Fibroblast of villous mesenchyme (primary cell): ENCODE results near the gene PITPNM3. TPM values are rescaled to one million over a fixed set of nuclear protein-coding genes. Genes with fewer than 3 reads are reported as not detected.

ENCODE experiments used
- DNase-seq: peaks from one replicate; pipeline ENCODE4 v3.0.0-alpha.2; 2010; ENCODE audit warnings: low read depth
- H3K4me3 ChIP-seq: 2 replicates; pipeline ENCODE4 v1.5.1; 2011; ENCODE audit warnings: low read depth, mild to moderate bottlenecking, low read length
- total RNA-seq: library from RNA; depleted of rRNA; stranded (reverse); fragments of >200 nt; gene quantifications from 2 replicates; pipeline ENCODE4 v1.2.3, GENCODE V29; 2012
- TF ChIP-seq, protein P1 (sequence below): IDR thresholded peaks from 2 replicates; pipeline ENCODE4 v1.5.1; 2012; ENCODE audit warnings: low read depth, mild to moderate bottlenecking, low read length; ENCODE audit not compliant: insufficient read depth

PITPNM3 gene
- total RNA-seq, 1 donor = under 0.01 TPM

DNA sequence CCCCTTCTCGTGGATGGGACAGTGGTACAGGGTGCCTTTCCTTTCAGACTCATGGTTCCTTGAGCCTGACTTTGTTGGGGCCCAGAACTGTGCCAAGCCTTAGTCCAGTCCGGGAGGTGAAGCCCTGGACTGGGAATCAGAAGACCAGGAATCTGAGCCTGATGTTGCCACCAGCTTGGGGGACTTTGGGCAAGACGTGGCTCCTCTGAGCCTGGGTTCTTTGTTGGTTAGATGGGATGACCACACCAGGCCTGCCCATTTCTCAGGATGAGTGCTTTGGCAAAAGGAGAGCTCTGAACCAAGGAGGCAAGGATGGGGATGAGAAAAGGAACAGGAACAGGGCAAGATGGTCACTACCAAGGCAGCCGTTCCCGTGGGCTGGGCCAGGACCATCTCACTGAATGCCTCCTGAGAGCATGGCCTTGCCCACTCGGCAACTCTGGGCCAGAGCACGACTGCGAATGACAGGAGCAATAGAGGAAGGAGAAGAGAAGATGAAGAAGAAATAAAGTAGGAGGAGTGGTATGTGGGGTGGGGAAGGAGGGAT is 32.5 kb downstream of the PITPNM3 start:
- TF ChIP-seq, protein P1, sequence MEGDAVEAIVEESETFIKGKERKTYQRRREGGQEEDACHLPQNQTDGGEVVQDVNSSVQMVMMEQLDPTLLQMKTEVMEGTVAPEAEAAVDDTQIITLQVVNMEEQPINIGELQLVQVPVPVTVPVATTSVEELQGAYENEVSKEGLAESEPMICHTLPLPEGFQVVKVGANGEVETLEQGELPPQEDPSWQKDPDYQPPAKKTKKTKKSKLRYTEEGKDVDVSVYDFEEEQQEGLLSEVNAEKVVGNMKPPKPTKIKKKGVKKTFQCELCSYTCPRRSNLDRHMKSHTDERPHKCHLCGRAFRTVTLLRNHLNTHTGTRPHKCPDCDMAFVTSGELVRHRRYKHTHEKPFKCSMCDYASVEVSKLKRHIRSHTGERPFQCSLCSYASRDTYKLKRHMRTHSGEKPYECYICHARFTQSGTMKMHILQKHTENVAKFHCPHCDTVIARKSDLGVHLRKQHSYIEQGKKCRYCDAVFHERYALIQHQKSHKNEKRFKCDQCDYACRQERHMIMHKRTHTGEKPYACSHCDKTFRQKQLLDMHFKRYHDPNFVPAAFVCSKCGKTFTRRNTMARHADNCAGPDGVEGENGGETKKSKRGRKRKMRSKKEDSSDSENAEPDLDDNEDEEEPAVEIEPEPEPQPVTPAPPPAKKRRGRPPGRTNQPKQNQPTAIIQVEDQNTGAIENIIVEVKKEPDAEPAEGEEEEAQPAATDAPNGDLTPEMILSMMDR = no peak
- DNase-seq = no peak
- no peak overlapping the region for H3K4me3 ChIP-seq

DNA sequence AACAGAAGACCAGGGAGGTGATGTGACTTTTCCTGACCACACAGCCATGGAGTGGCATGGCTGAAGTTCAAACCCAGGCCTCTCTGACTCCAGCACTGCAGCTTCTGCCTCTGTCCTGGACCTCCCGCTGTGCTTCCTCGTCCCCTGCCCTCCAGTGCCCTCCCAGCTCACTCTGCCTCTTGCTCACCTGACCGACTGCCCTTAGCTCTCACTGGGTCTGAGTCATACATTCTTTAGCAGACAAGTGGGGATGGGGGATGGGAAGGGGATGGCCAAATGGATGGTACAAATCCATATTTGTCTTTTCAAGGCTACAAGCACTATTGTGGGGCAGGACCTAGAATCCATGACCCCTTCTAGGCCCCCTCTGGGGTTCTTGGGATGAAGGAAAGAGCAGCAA is 33.0 kb downstream of the PITPNM3 start:
- DNase-seq = no peak
- H3K4me3 ChIP-seq = no peak overlapping the region
- TF ChIP-seq, protein P1 = no peak

DNA sequence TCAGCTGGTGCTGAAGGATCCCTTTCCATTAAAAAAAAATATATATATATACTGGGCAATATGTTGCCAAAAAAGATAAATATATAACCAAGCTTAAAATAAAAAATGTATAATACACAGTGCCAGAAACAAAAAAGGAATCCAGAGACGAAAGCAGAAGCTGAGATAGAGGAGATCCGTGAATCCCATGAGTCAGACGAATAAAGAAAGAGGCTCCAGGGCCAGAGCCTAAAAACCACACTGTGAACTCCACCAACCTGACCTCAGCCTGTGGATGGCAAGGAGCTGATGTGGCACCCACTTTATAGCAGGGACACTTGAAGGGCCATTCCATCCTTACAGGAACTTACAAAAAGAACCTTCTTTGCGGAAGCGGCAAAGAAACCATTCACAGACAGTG is 34.8 kb downstream of the PITPNM3 start:
- no peak for DNase-seq
- TF ChIP-seq, protein P1 = no peak
- no peak overlapping the region for H3K4me3 ChIP-seq

DNA sequence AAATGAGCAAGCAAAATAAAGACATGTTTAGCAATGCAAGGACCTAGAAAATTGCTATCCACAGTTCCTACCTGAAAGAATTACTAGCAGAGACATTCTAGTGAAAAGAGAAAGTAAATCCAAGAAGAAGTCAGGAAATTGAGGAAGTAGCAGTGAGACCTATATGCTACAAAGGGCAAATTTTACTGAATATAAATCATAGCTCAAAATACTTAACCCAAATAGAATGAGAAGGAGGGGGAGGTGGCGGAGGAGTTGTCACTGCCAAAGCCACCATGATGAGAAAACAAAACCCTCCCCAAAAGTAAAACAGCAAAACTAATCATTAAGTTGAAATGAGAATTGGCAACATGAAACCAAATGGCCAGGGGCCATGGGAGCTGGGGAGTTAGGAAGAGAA is 39.3 kb downstream of the PITPNM3 start:
- H3K4me3 ChIP-seq = no peak overlapping the region
- no peak for DNase-seq
- TF ChIP-seq, protein P1 = no peak

GRCh38 chr17:6514371-6514770 is 42.0 kb downstream of the PITPNM3 start:
- no peak overlapping the region for H3K4me3 ChIP-seq
- DNase-seq = no peak
- TF ChIP-seq, protein P1 = no peak

- H3K4me3 ChIP-seq = no peak overlapping the region
- no peak for DNase-seq
- TF ChIP-seq, protein P1 = no peak
Observed at GRCh38 chr17:6512552-6512951, 43.8 kb downstream of the PITPNM3 start.

DNA sequence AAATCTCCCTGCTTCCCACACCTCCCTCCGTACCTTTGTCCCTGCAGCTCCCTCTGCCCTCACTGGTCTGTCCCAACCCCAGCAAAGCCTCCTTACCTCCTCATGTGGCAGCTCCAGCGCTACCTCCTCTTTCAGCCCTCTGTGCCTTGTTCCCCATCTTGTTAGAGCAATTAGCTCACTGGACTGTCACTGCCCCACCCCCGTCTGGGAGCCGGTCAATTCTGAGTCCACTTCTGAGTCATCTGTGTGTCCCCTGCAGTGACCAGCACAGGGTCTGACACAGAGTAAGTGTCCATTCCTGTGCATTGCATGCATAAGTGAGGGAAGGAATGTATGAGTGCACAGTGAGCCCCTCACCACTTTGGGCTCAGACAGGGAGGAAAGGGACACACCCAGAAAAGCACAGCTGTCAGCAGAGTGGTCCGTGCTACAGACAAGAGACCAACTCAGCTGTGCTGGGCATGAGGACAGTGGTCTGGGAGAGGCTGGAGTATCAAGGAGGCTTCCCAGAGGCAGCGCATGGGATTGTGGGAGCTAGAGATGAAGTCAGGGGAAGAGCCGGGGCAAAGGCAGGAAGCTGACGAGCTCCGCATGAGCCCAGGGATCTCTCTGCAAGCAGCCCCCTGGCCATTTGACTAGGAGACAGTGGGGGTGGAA is 45.9 kb downstream of the PITPNM3 start:
- TF ChIP-seq, protein P1 = no peak
- DNase-seq = no peak
- H3K4me3 ChIP-seq = no peak overlapping the region
